Right cardiac atrium (tissue), 5 donors: ENCODE measurements around the gene ZBTB33. TPM values are rescaled to one million over a fixed set of nuclear protein-coding genes. Genes with fewer than 3 reads are reported as not detected.
A peak's percentile ranks its signal among the peaks of the same experiment; 100 is the strongest.

Experiments
- ATAC-seq, 2 donors: fragments of 200-7000 bp; cut with Tn5 transposase; one replicate each; pipeline versions ENCODE4 v1.8.0 to v1.9.1; 2020; ENCODE audit warnings: moderate library complexity in 2 of 2, mild to moderate bottlenecking in 1 of 2
- DNase-seq, 3 donors: peaks; one replicate each; pipeline ENCODE4 v3.0.0-alpha.2; 2020
- H3K27ac ChIP-seq: one replicate; pipeline ENCODE4 v1.5.1; 2013; ENCODE audit warnings: mild to moderate bottlenecking, low read length, control low read depth, moderate library complexity
- H3K27me3 ChIP-seq: one replicate; pipeline ENCODE4 v1.6.1; 2013; ENCODE audit not compliant: control insufficient read depth, insufficient read depth
- H3K4me1 ChIP-seq: one replicate; pipeline ENCODE4 v1.6.1; 2013; ENCODE audit warnings: low read length; ENCODE audit not compliant: control insufficient read depth, insufficient read depth
- H3K4me3 ChIP-seq: one replicate; pipeline ENCODE4 v1.5.1; 2013; ENCODE audit warnings: low read length, control low read depth
- H3K9me3 ChIP-seq: one replicate; pipeline ENCODE4 v1.6.1; 2013; ENCODE audit warnings: low read length; ENCODE audit not compliant: control insufficient read depth
- WGBS: extraction: QIAGEN DNeasy Blood & Tissue Kit; methylation state at CpG from one replicate; pipeline ENCODE4 v1.1.7; 2013; 5-methylcytosine and 5-hydroxymethylcytosine counted together
- intact Hi-C, 4 donors: fragments of 100-400 bp; cut with DNase I; formaldehyde crosslinking; loops; one replicate each; pipeline versions ENCODE4 v1.11.0 to v1.14.0; 2022 to 2023
- polyA plus RNA-seq: library from polyadenylated mRNA; stranded (reverse); fragments of 200-250 nt; gene quantifications from one replicate; pipeline ENCODE4 v1.2.3, GENCODE V29; 2013
- total RNA-seq, 4 donors: library from RNA; stranded (reverse); fragmentation: NEBNext Ultra II Directional; extraction: Animal tissue kit (Norgen Biotek cat#: 25700); gene quantifications; one replicate each; pipeline ENCODE4 v1.2.1, GENCODE V29; 2021
- donor health status: healthy with polysubstance abuse.
- donor health status: DM: no; HTN: yes; CAD: no.
- donor health status: DM: no; HTN: no; CAD: no.
- donor health status: DM: no; HTN: yes; CAD: no; lungs with severe emphysema.
- donor health status: DM: yes; HTN: yes; CAD: no.

The ZBTB33 gene
- total and polyA plus RNA-seq, 5 donors, result 2.6 to 7.7 (median 6.9) TPM

- no peaks in the 10 kb centered on the region for H3K9me3 ChIP-seq
- no peak overlapping the region for H3K4me3 ChIP-seq
- no peaks in the 10 kb centered on the region for H3K27me3 ChIP-seq
- DNase-seq (no peak), ATAC-seq (no peak)
- intact Hi-C loops, result no loop called here
- no peak overlapping the region for H3K27ac ChIP-seq
- WGBS, result 87% methylated on average over 6 of the region's 6 CpGs
- no peaks in the 10 kb centered on the region for H3K4me1 ChIP-seq
These were observed 40.6 kb downstream of the ZBTB33 start for GRCh38 chrX:120291211-120291610.

DNA sequence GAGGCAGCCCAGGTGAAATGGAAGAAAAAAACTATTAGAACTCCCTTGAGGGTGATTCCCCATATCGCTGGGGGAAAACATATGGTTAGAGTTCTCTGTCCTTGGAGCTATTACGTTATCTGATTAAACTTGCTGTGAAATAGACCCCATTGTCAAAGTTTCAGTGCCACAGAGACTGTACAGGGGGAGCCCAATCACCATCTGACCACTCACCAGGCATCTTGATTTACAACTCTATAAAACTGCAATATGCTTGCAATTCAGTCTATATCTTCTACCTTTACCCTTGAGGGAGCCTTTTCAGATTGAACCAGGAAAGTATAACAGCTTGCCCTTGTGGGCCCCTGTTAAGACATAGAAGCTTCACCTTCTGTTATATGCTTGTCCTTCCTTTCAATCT lies 42.4 kb downstream of the ZBTB33 start:
- Histone ChIP-seq H3K9me3 (no peaks in the 10 kb centered on the region), H3K4me1 (no peaks in the 10 kb centered on the region), H3K4me3 (no peak overlapping the region), H3K27ac (no peak overlapping the region), H3K27me3 (no peaks in the 10 kb centered on the region)
- no peak for DNase-seq
- 82% methylated on average over 2 of the region's 2 CpGs for WGBS
- intact Hi-C loops, result no loop called here
- no peak for ATAC-seq

GRCh38 chrX:120294651-120295050 lies 44.0 kb downstream of the ZBTB33 start:
- ATAC-seq, result no peak
- no peak overlapping the region for H3K4me3 ChIP-seq
- intact Hi-C loops, result no loop called here
- H3K9me3 ChIP-seq, result no peaks in the 10 kb centered on the region
- H3K4me1 ChIP-seq, result no peaks in the 10 kb centered on the region
- DNase-seq, result no peak
- H3K27me3 ChIP-seq, result no peaks in the 10 kb centered on the region
- no peak overlapping the region for H3K27ac ChIP-seq

- Histone ChIP-seq H3K27me3 (no peaks in the 10 kb centered on the region), H3K4me3 (no peak overlapping the region), H3K9me3 (no peaks in the 10 kb centered on the region), H3K4me1 (no peaks in the 10 kb centered on the region), H3K27ac (no peak overlapping the region)
- intact Hi-C loops, result no loop called here
- ATAC-seq (no peak), DNase-seq (no peak)
- 95% methylated on average over 1 of the region's 1 CpG for WGBS
These were observed 47.3 kb downstream of the ZBTB33 start for GRCh38 chrX:120297923-120298322.

DNA sequence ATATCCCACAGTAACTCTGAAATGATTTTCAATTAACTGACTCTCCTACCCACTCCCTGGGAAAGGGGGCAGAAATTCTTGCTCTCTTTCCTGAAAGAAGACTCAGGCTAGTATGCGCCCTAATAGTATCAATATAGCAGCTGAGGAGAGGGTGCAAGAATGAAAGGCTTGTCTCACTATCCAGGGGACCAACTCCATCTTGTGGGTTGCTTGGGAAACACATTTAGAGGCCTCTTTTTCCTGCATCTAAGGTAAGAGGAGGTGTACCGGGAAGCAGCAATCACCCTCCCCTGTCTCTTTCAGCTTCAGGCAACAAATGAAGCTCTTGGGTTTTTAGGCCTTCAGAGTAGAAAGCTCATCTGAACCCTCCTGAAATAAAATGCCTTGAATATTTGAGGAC lies 49.3 kb downstream of the ZBTB33 start:
- no peak for ATAC-seq
- DNase-seq, result no peak
- Histone ChIP-seq H3K27ac (no peak overlapping the region), H3K4me1 (no peaks in the 10 kb centered on the region), H3K4me3 (no peak overlapping the region), H3K9me3 (no peaks in the 10 kb centered on the region), H3K27me3 (no peaks in the 10 kb centered on the region)
- intact Hi-C loops, result no loop called here
- 65% methylated on average over 2 of the region's 2 CpGs for WGBS

DNA sequence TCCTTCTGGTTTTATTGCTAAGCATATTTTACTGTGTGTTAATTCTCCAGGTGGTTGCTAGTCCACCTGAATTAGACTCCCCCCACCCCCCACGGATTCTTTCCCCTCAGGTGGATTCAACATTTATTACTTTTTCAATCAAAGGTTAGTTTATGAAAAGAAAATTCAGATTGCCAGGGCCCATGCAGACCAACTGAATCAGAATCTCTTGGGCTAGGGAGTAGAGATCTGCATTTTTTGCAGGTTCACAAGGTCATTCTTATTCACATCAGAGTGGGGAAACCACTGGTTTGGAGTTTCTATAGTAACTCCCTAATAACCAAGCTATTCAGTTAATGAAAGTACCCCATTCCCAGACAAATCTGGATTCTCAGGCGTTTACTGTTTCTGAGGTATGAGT lies 50.9 kb downstream of the ZBTB33 start:
- ATAC-seq (no peak), DNase-seq (no peak)
- no peaks in the 10 kb centered on the region for H3K9me3 ChIP-seq
- H3K27me3 ChIP-seq, result no peaks in the 10 kb centered on the region
- no peak overlapping the region for H3K4me3 ChIP-seq
- WGBS, result 54% methylated on average over 2 of the region's 2 CpGs
- no peaks in the 10 kb centered on the region for H3K4me1 ChIP-seq
- intact Hi-C loops, result no loop called here
- no peak overlapping the region for H3K27ac ChIP-seq

- intact Hi-C loops, result no loop called here
- no peak for ATAC-seq
- WGBS, result 55% methylated on average over 4 of the region's 4 CpGs
These were observed 51.3 kb downstream of the ZBTB33 start for GRCh38 chrX:120301960-120302359.

GRCh38 chrX:120302434-120302833 lies 51.8 kb downstream of the ZBTB33 start:
- Histone ChIP-seq H3K4me3 (no peak overlapping the region), H3K27ac (no peak overlapping the region), H3K27me3 (no peaks in the 10 kb centered on the region), H3K4me1 (no peaks in the 10 kb centered on the region), H3K9me3 (no peaks in the 10 kb centered on the region)
- WGBS, result 8% methylated on average over 4 of the region's 4 CpGs
- intact Hi-C loops, result no loop called here
- DNase-seq (peak in 1 of 3 donors; percentile 43), ATAC-seq (no peak)

More at GRCh38 chrX:120301960-120302359, 51.3 kb downstream of the ZBTB33 start:
- DNase-seq, result no peak
- H3K4me1 ChIP-seq, result no peaks in the 10 kb centered on the region
- H3K27me3 ChIP-seq, result no peaks in the 10 kb centered on the region
- no peak overlapping the region for H3K27ac ChIP-seq
- no peaks in the 10 kb centered on the region for H3K9me3 ChIP-seq
- H3K4me3 ChIP-seq, result no peak overlapping the region

- ATAC-seq, result no peak
- no peak overlapping the region for H3K27ac ChIP-seq
- intact Hi-C loops, result no loop called here
- no peak for DNase-seq
- WGBS, result 79% methylated on average over 8 of the region's 8 CpGs
- no peaks in the 10 kb centered on the region for H3K27me3 ChIP-seq
- no peaks in the 10 kb centered on the region for H3K9me3 ChIP-seq
- H3K4me3 ChIP-seq, result no peak overlapping the region
- H3K4me1 ChIP-seq, result no peaks in the 10 kb centered on the region
These were observed 53.6 kb downstream of the ZBTB33 start for GRCh38 chrX:120304256-120304655.

DNA sequence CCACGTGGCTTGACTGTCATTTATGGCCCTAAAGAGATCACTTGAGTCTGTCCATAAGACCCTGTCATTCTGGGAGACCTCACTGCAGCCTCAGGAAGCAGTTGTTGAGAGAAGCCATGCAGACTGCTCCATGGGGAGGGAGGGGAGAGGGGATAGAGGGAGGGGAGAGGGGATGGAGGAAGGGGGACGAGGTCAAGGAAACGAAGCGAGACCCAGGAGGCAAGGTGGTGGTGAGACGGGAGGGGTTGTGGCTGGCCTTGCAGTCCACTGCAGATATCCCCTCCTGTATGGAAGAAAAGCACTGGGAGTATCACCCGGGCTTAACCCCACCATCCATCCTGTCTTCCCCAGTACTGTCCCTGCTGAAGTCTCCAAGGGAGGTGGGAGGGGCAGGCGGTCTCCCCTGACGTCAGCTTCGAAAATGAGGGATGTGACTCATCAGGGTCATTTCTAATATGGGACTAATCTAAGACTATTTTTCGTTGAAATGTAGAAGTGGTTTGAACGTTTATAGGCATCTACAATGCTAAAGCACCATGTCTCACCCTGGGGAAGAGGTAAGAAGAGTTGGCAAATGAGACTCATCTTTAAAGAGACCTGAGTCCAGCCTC lies 55.0 kb downstream of the ZBTB33 start:
- DNase-seq (peak in 1 of 3 donors; percentile 30), ATAC-seq (no peak)
- no peaks in the 10 kb centered on the region for H3K27me3 ChIP-seq
- 40% methylated on average over 11 of the region's 11 CpGs for WGBS
- H3K9me3 ChIP-seq, result no peaks in the 10 kb centered on the region
- peaks cover 2% of the 10 kb centered on the region for H3K4me1 ChIP-seq
- intact Hi-C loops, result no loop called here
- H3K27ac ChIP-seq, result no peak overlapping the region
- no peak overlapping the region for H3K4me3 ChIP-seq

DNA sequence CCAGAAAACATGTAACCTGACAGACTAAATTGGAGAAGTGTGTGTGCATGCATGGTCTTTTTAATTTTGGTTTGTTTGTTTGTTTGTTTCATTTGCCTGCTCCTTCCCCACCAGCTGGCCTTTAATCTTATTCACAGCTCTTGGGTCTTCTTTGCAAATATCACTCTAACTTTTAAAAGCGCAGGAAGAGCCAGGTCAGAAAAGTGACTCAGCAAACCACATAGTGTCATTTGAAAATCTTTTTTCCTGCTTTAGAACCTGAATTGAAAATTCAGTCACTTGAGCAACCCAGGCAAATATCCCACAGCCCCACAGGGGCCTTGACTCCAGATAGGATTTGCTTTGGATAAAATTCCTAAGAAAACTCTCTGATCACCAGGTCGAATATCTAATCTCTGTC lies 56.0 kb downstream of the ZBTB33 start:
- no peak overlapping the region for H3K4me3 ChIP-seq
- WGBS, result 54% methylated on average over 2 of the region's 2 CpGs
- DNase-seq (no peak), ATAC-seq (no peak)
- no peak overlapping the region for H3K27ac ChIP-seq
- peaks cover 2% of the 10 kb centered on the region for H3K4me1 ChIP-seq
- H3K27me3 ChIP-seq, result no peaks in the 10 kb centered on the region
- intact Hi-C loops, result no loop called here
- H3K9me3 ChIP-seq, result no peaks in the 10 kb centered on the region
